Prostate gland (tissue), 2 donors: ENCODE results near the gene CGB5. TPM values are rescaled to one million over a fixed set of nuclear protein-coding genes. Genes with fewer than 3 reads are reported as not detected.
A peak's percentile ranks its signal among the peaks of the same experiment; 100 is the strongest.

Source experiments
- DNase-seq: peaks from one replicate; pipeline ENCODE4 v3.0.0-alpha.2; 2019; ENCODE audit warnings: low spot score
- H3K27ac ChIP-seq, 2 donors: fragments of 200-600 bp; sonication (generic); 2 replicates each; pipeline ENCODE4 v1.5.1; 2017 to 2019
- H3K27me3 ChIP-seq: fragments of 200-600 bp; sonication (generic); replicated peaks from 2 replicates; pipeline ENCODE4 v1.5.1; 2019; ENCODE audit not compliant: insufficient read depth
- H3K36me3 ChIP-seq, 2 donors: fragments of 200-600 bp; sonication (generic); 1 replicate in 1 of 2; 2 replicates in 1 of 2; pipeline versions ENCODE4 v1.5.1 to v1.8.1; 2017 to 2019
- H3K4me1 ChIP-seq: fragments of 200-600 bp; sonication (generic); replicated peaks from 2 replicates; pipeline ENCODE4 v1.5.1; 2019
- H3K4me3 ChIP-seq, 2 donors: fragments of 200-600 bp; sonication (generic); 2 replicates each; pipeline ENCODE4 v1.5.1; 2017 to 2019
- H3K9me3 ChIP-seq: fragments of 200-600 bp; sonication (generic); 2 replicates; pipeline ENCODE4 v1.5.1; 2017
- CTCF ChIP-seq, 4 experiments: fragments of 200-600 bp in 2 of 4; fragments of 450-650 bp in 2 of 4; sonication (generic) in 2 of 4; IDR thresholded peaks; 1 replicate in 3 of 4; 2 replicates in 1 of 4; pipeline ENCODE4 v1.5.1; 2016 to 2019; ENCODE audit warnings: antibody characterized with exemption in 4 of 4, mild to moderate bottlenecking in 2 of 4, moderate library complexity in 2 of 4
- POLR2A ChIP-seq: fragments of 450-650 bp; IDR thresholded peaks from one replicate; pipeline ENCODE4 v1.6.1; 2016; ENCODE audit warnings: antibody characterized with exemption, mild to moderate bottlenecking
- POLR2AphosphoS5 ChIP-seq: sonication (generic); formaldehyde crosslinking; IDR thresholded peaks from one replicate; pipeline ENCODE4 v1.6.1; 2017; ENCODE audit warnings: antibody characterized with exemption
- WGBS: methylation state at CpG from one replicate; pipeline ENCODE4 v1.1.5; 2018; 5-methylcytosine and 5-hydroxymethylcytosine counted together
- intact Hi-C: fragments of 100-400 bp; cut with DNase I; formaldehyde crosslinking; loops from one replicate; pipeline ENCODE4 v1.14.2; 2022
- total RNA-seq, 2 donors: library from RNA; depleted of rRNA; stranded (reverse); fragments of >200 nt; gene quantifications; one replicate each; pipeline ENCODE4 v1.1.0, GENCODE V29; 2016

The CGB5 gene
- total RNA-seq, 2 donors from 2014 or later = not detected

DNA sequence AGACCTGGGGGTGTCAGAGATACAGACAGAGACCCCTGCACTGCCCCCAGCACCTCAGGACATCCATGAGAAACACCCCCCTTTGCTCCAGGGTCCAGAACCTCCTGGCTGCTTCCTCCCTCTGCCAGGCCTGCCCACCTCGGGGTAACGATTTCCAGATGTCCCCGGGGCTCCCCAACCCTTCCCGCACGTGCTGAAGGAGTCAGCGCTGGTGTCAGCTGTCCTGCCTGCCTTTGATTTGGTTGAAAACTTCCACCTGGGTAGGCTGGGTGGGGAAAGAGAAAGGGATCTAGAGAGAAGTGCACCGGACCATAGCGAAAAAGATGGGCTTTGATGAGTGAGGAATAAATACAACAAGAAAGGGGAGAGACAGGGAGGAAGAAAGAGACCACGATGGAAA, 15.4 kb downstream of the CGB5 start:
- Histone ChIP-seq H3K4me3 (no peak overlapping the region), H3K36me3 (no peaks in the 10 kb centered on the region), H3K9me3 (no peaks in the 10 kb centered on the region), H3K27me3 (no peaks in the 10 kb centered on the region), H3K27ac (no peak overlapping the region), H3K4me1 (peaks cover 7% of the 10 kb centered on the region)
- intact Hi-C loops = no loop called here
- no peak for DNase-seq
- TF ChIP-seq POLR2A (no peak), POLR2AphosphoS5 (no peak), CTCF (IDR thresholded peaks at IDR 0.05) (no peak)
- 48% methylated on average over 9 of the region's 9 CpGs for WGBS

DNA sequence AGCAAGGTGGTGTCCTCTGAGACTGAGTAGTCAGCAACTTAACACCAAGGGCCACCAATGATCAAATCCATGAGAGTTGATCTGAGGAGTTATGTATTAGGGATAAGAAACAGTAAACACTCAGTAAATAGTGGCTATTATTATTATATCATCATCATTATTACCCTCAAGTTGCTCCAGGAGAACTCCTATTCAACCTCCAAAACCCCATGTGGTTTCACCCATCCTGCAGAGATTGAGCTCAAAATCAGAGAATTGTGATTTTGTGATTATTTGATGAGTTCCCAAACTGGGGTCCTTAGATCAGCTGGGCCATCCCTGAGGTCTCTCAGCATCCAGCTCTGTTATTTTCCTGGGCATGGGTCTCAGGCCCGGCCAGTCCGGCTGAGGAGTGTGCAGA, 17.4 kb downstream of the CGB5 start:
- no peak for DNase-seq
- Histone ChIP-seq H3K4me3 (no peak overlapping the region), H3K27ac (no peak overlapping the region)

DNA sequence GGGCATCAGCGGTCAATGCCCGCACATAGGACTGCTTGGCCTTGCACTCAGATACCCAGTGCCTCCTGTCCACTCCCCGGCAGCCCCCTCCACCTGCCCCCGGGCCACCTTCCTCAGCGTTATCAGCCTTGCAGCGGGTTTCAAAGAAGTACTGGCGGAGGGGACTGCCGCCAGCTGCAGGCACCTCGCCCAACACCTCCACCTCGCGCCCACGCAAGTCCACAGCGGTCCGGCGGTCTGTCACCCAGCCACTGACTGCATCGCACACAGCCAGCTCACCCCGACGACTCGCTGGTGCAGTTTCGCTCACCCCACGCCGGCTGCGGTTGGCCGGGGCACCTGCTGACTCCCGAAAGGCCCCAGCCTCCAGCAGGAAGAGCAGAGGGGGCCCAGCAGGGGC, 17.8 kb downstream of the CGB5 start:
- 79% methylated on average over 21 of the region's 25 CpGs for WGBS
- Histone ChIP-seq H3K4me1 (peaks cover 7% of the 10 kb centered on the region), H3K36me3 (no peaks in the 10 kb centered on the region), H3K27me3 (no peaks in the 10 kb centered on the region), H3K9me3 (no peaks in the 10 kb centered on the region), H3K4me3 (no peak overlapping the region), H3K27ac (no peak overlapping the region)
- intact Hi-C loops = no loop called here
- TF ChIP-seq CTCF (IDR thresholded peaks at IDR 0.05) (no peak), POLR2AphosphoS5 (no peak), POLR2A (no peak)
- DNase-seq = no peak

More for the DNA sequence above, 17.4 kb downstream of the CGB5 start:
- no peaks in the 10 kb centered on the region for H3K27me3 ChIP-seq
- H3K9me3 ChIP-seq = no peaks in the 10 kb centered on the region
- peaks cover 7% of the 10 kb centered on the region for H3K4me1 ChIP-seq
- WGBS = 89% methylated on average over 2 of the region's 2 CpGs
- TF ChIP-seq POLR2AphosphoS5 (no peak), POLR2A (no peak)
- no peaks in the 10 kb centered on the region for H3K36me3 ChIP-seq
- intact Hi-C loops = no loop called here

- peak overlapping the region; percentile 25 to 29 for H3K4me3 ChIP-seq
- no peaks in the 10 kb centered on the region for H3K36me3 ChIP-seq
- peak; percentile 57 for TF ChIP-seq POLR2A
- TF ChIP-seq POLR2AphosphoS5 = peak; percentile 74
- TF ChIP-seq CTCF (IDR thresholded peaks at IDR 0.05) = no peak
- no peaks in the 10 kb centered on the region for H3K4me1 ChIP-seq
- no peaks in the 10 kb centered on the region for H3K27me3 ChIP-seq
- peak; percentile 79 for DNase-seq
- intact Hi-C loops = no loop called here
- H3K27ac ChIP-seq = peak overlapping the region; percentile 70 to 76
- 31% methylated on average over 8 of the region's 10 CpGs for WGBS
- no peaks in the 10 kb centered on the region for H3K9me3 ChIP-seq
Observed at GRCh38 chr19:49064029-49064629, 20.5 kb downstream of the CGB5 start.

- WGBS = 7% methylated on average over 29 of the region's 53 CpGs
- Histone ChIP-seq H3K9me3 (no peaks in the 10 kb centered on the region), H3K4me3 (peak within 1 kb of the TSS; percentile 25 to 29), H3K27me3 (no peaks in the 10 kb centered on the region), H3K36me3 (no peaks in the 10 kb centered on the region), H3K27ac (peak within 1 kb of the TSS; percentile 70 to 76), H3K4me1 (no peaks in the 10 kb centered on the region)
- peak; percentile 73 for DNase-seq
- intact Hi-C loops = no loop called here
- TF ChIP-seq POLR2A = no peak
- no peak for TF ChIP-seq POLR2AphosphoS5
- no peak for TF ChIP-seq CTCF (IDR thresholded peaks at IDR 0.05)
Observed at GRCh38 chr19:49064768-49065611, 21.3 kb downstream of the CGB5 start, which contains the start of gene NTF4. TSS of gene NTF4 (minus strand) at chr19:49064818. CDS start at chr19:49061997, 2,821 bp downstream.
